ENCODE data around the gene PPP2R5C. TPM values are rescaled to one million over a fixed set of nuclear protein-coding genes. Genes with fewer than 3 reads are reported as not detected.

The PPP2R5C gene
- total and polyA plus RNA-seq, 2 of the 4 experiments (the other 2 are of a cell fraction), result 65.9 to 78.7 TPM

DNA sequence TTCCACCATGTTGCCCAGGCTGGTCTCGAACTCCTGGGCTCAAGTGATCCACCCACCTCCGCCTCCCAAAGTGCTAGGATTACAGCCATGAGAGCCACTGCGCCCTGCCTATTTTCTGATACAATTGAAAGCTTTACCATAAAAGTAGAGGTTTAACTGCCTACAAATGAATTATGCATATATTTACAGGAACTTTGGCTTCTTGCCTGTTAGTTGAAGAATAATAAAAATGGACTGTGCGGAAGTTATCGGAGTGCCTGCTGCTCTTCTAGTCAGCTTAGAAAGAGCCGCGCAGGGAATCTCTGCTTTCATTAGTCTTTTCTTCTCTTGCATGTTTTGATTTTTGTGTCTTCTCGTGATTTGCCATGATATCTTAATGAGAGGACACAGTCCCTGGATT is 34.5 kb downstream of the PPP2R5C start:
- H4K8ac ChIP-seq (ENCODE audit: low read depth in 2 of 2, low read length in 2 of 2), result no peak overlapping the region
- WGBS, 2 experiments (ENCODE audit: extremely low coverage in 2 of 2, insufficient read length in 1 of 2), result 100% methylated on average over 2 of the region's 8 CpGs; no CpG with 5 or more reads in 1 of the 2 experiments
- H3K9me1 ChIP-seq (ENCODE audit: insufficient read depth, low read length), result peaks cover 3% of the 10 kb centered on the region; the same call in 1 of the 2 replicates
- H4K5ac ChIP-seq (ENCODE audit: low read depth, low read length), result no peak overlapping the region
- H2BK20ac ChIP-seq (ENCODE audit: low read depth, low read length), result no peak overlapping the region
- no peak overlapping the region for H2BK120ac ChIP-seq (ENCODE audit: low read depth, low read length)
- H3K14ac ChIP-seq (replicated peaks; ENCODE audit: low read depth, low read length), result no peak overlapping the region
- dilution Hi-C loops (cut with HindIII; ENCODE audit: low sequenced_read_pairs, unreplicated experiment), result no loop called here
- intact Hi-C loops (cut with micrococcal nuclease), result no loop called here
- no peak overlapping the region for H2AK5ac ChIP-seq (ENCODE audit: low read depth, low read length)
- no peak overlapping the region for H3K4me3 ChIP-seq (ENCODE audit: insufficient read depth, low read depth, low read length)
- ChIA-PET CTCF (interaction anchor here (1.1 kb wide), 1 partner anchor 13 kb away, joined by 4 read pairs; no protein-coding TSS in a partner anchor), POLR2A (ENCODE audit: unreplicated experiment) (no interaction called here)
- TF ChIP-seq CEBPB (IDR thresholded peaks at IDR 0.05; ENCODE audit: low read depth, low read length) (no peak), FOS (IDR thresholded peaks at IDR 0.05; ENCODE audit: low read depth, low read length) (no peak), CHD1 (IDR thresholded peaks at IDR 0.05; ENCODE audit: low read depth, low read length) (no peak), RFX5 (IDR thresholded peaks at IDR 0.05; ENCODE audit: low read depth, low read length) (no peak), RAD21 (IDR thresholded peaks at IDR 0.05; ENCODE audit: low read length) (no peak), MAZ (IDR thresholded peaks at IDR 0.05; ENCODE audit: borderline replicate concordance, low read depth, low read length) (no peak), MAFK (IDR thresholded peaks at IDR 0.05; ENCODE audit: low read depth, low read length) (no peak), MXI1 (IDR thresholded peaks at IDR 0.05; ENCODE audit: borderline replicate concordance, low read depth, low read length) (no peak), RCOR1 (IDR thresholded peaks at IDR 0.05; ENCODE audit: insufficient replicate concordance, low read length) (no peak), POLR2A (IDR thresholded peaks at IDR 0.05; ENCODE audit: low read depth, low read length) (no peak)
- no peak overlapping the region for H3K4me2 ChIP-seq (ENCODE audit: low read depth, low read length)
- H3K36me3 ChIP-seq (ENCODE audit: control insufficient read depth, insufficient read depth, low read length), result no peaks in the 10 kb centered on the region
- no peaks in the 10 kb centered on the region for H3K27me3 ChIP-seq (ENCODE audit: control insufficient read depth, insufficient read depth, low read length)
- H3K23ac ChIP-seq (ENCODE audit: low read depth, low read length), result no peak overlapping the region
- no peak overlapping the region for H2AFZ ChIP-seq (replicated peaks; ENCODE audit: low read length, poor library complexity)
- H3K9ac ChIP-seq (ENCODE audit: low read depth, low read length), result no peak overlapping the region
- no peak overlapping the region for H3K18ac ChIP-seq (ENCODE audit: low read depth, low read length)
- in situ Hi-C loops (cut with MboI; ENCODE audit: low sequenced_read_pairs), result no loop called here
- H2AK9ac ChIP-seq (replicated peaks; ENCODE audit: low read depth, low read length, poor library complexity), result no peak overlapping the region
- no peak overlapping the region for H4K91ac ChIP-seq (ENCODE audit: insufficient read depth, low read depth, low read length)
- no peak for DNase-seq
- no peak overlapping the region for H3K56ac ChIP-seq (ENCODE audit: extremely low read depth, insufficient read depth, low read length)
- ATAC-seq (ENCODE audit: low read depth), result no peak
- H4K20me1 ChIP-seq (ENCODE audit: insufficient read depth, low read length), result no peaks in the 10 kb centered on the region
- no peak overlapping the region for H3K4ac ChIP-seq (ENCODE audit: low read depth, low read length)
- H3K79me1 ChIP-seq (ENCODE audit: low read depth in 1 of 2, low read length in 2 of 2), result peaks cover 0 to 3% of the 10 kb centered on the region in 2 experiments; a peak in 1 of 4 replicates
- no peak overlapping the region for H2BK15ac ChIP-seq (ENCODE audit: low read depth, low read length)
- H3K9me3 ChIP-seq (ENCODE audit: control insufficient read depth, insufficient read depth, low read length), result no peaks in the 10 kb centered on the region
- H3K4me1 ChIP-seq (ENCODE audit: control insufficient read depth, insufficient read depth, low read length), result no peaks in the 10 kb centered on the region
- H2BK5ac ChIP-seq (ENCODE audit: low read depth, low read length, poor library complexity, severe bottlenecking), result no peak overlapping the region
- H3K27ac ChIP-seq (ENCODE audit: insufficient read depth, low read length), result no peak overlapping the region
- BruUV-seq (replicated peaks), result no TSS peak
